Caco-2 (cell line): ENCODE results near the gene AKR1C8. TPM values are rescaled to one million over a fixed set of nuclear protein-coding genes. Genes with fewer than 3 reads are reported as not detected.
"Not testable (repeated sequence)": the region's sequence is repeated elsewhere in the genome, so short reads cannot be mapped to it uniquely, and the experiment has no call there.

Source experiments
- BruUV-seq: library from RNA; stranded (reverse); fragments of 400-500 nt; replicated peaks from 2 replicates; lab custom pipeline; 2021; lab: Mats Ljungman, UMichigan
- CTCF ChIA-PET: fragments of 300-600 bp; sonication (Branson Sonifier 250); formaldehyde crosslinking; loops from one replicate; lab custom pipeline; 2022; ENCODE audit warnings: antibody characterized with exemption; lab: Charles Lee
- POLR2A ChIA-PET: fragments of 300-600 bp; sonication (Branson Sonifier 250); formaldehyde crosslinking; loops from one replicate; lab custom pipeline; 2022; ENCODE audit warnings: antibody characterized with exemption; lab: Charles Lee
- DNase-seq, 2 experiments: peaks; one replicate each; pipeline versions ENCODE4 v3.0.0 to v3.0.0-alpha.2; 2020 to 2022
- H3K27me3 ChIP-seq: replicated peaks from 2 replicates; pipeline ENCODE4 v1.6.0; 2011; ENCODE audit warnings: low read length; ENCODE audit not compliant: control insufficient read depth, insufficient read depth
- H3K36me3 ChIP-seq: 2 replicates; pipeline ENCODE4 v1.5.1; 2011; ENCODE audit warnings: low read length; ENCODE audit not compliant: control insufficient read depth, insufficient read depth
- H3K4me1 ChIP-seq: fragments of 250-450 bp; sonication (Bioruptor Pico); 2 replicates; pipeline ENCODE4 v1.5.1; 2020; ENCODE audit warnings: mild to moderate bottlenecking
- H3K4me3 ChIP-seq: 2 replicates; pipeline ENCODE4 v1.5.1; 2011; ENCODE audit warnings: low read depth, mild to moderate bottlenecking, control low read depth, low read length
- H3K9me3 ChIP-seq: fragments of 250-450 bp; sonication (Bioruptor Pico); 2 replicates; pipeline ENCODE4 v1.5.1; 2020; ENCODE audit warnings: mild to moderate bottlenecking, moderate library complexity
- H3K27ac Mint-ChIP-seq: one replicate; pipeline ENCODE4 v1.8.0; 2022; ENCODE audit warnings: mixed read lengths; ENCODE audit not compliant: unreplicated experiment
- H3K27me3 Mint-ChIP-seq: one replicate; pipeline ENCODE4 v1.8.0; 2022; ENCODE audit warnings: mixed read lengths; ENCODE audit not compliant: insufficient read depth, unreplicated experiment
- H3K36me3 Mint-ChIP-seq: one replicate; pipeline ENCODE4 v1.8.0; 2022; ENCODE audit warnings: mild to moderate bottlenecking, mixed read lengths; ENCODE audit not compliant: insufficient read depth, unreplicated experiment
- H3K4me1 Mint-ChIP-seq: one replicate; pipeline ENCODE4 v1.8.0; 2022; ENCODE audit warnings: low read depth, mixed read lengths; ENCODE audit not compliant: unreplicated experiment
- H3K4me3 Mint-ChIP-seq: one replicate; pipeline ENCODE4 v1.8.0; 2022; ENCODE audit warnings: mild to moderate bottlenecking, moderate library complexity, mixed read lengths; ENCODE audit not compliant: unreplicated experiment
- H3K9me3 Mint-ChIP-seq: one replicate; pipeline ENCODE4 v1.8.0; 2022; ENCODE audit warnings: mixed read lengths; ENCODE audit not compliant: unreplicated experiment
- CTCF ChIP-seq, 2 experiments: fragments of 200-600 bp in 1 of 2; IDR thresholded peaks; 1 replicate in 1 of 2; 2 replicates in 1 of 2; pipeline versions ENCODE4 v1.5.1 to v1.8.0; 2011 to 2022; ENCODE audit warnings: antibody characterized with exemption in 1 of 2, control low read depth in 1 of 2, inconsistent platforms in 1 of 2, low read depth in 1 of 2, low read length in 1 of 2, mild to moderate bottlenecking in 1 of 2, moderate library complexity in 1 of 2; ENCODE audit not compliant: insufficient read depth in 1 of 2, severe bottlenecking in 1 of 2, unreplicated experiment in 1 of 2
- intact Hi-C: fragments of 100-400 bp; cut with micrococcal nuclease; formaldehyde crosslinking; loops from one replicate; pipeline ENCODE4 v1.10.0; 2022; ENCODE audit not compliant: unreplicated experiment
- total RNA-seq: library from RNA; stranded (reverse); gene quantifications from 2 replicates; pipeline ENCODE4 v1.2.3, GENCODE V29; 2022

Gene AKR1C8
- total RNA-seq, 1 experiment from 2014 or later = not detected

GRCh38 chr10:5188358-5188757 lies 3.4 kb upstream of the AKR1C8 start:
- Mint-ChIP-seq H3K27me3 (no peaks in the 10 kb centered on the region), H3K4me1 (peaks cover 12% of the 10 kb centered on the region), H3K9me3 (peaks cover 27% of the 10 kb centered on the region), H3K27ac (no peak overlapping the region), H3K4me3 (no peak overlapping the region), H3K36me3 (no peaks in the 10 kb centered on the region)
- Histone ChIP-seq H3K4me1 (no peaks in the 10 kb centered on the region), H3K4me3 (no peak overlapping the region), H3K27me3 (no peaks in the 10 kb centered on the region), H3K36me3 (no peaks in the 10 kb centered on the region), H3K9me3 (no peaks in the 10 kb centered on the region)
- BruUV-seq = no TSS peak
- ChIA-PET POLR2A (no interaction called here), CTCF (no interaction called here)
- DNase-seq = no peak
- no peak for TF ChIP-seq CTCF (IDR thresholded peaks at IDR 0.05; ENCODE audit: insufficient read depth in 1 of 2, low read depth in 1 of 2, low read length in 1 of 2, severe bottlenecking in 1 of 2, unreplicated experiment in 1 of 2)
- intact Hi-C loops = no loop called here

- H3K27me3 ChIP-seq = no peaks in the 10 kb centered on the region
- no peak for DNase-seq
- Mint-ChIP-seq H3K4me1 (peaks cover 12% of the 10 kb centered on the region), H3K9me3 (peaks cover 31% of the 10 kb centered on the region), H3K27ac (no peak overlapping the region), H3K36me3 (no peaks in the 10 kb centered on the region), H3K27me3 (no peaks in the 10 kb centered on the region), H3K4me3 (no peak overlapping the region)
- H3K4me1 ChIP-seq = no peaks in the 10 kb centered on the region
- POLR2A ChIA-PET = no interaction called here
- no TSS peak for BruUV-seq
- peaks cover 3% of the 10 kb centered on the region for H3K9me3 ChIP-seq
- no peak overlapping the region for H3K4me3 ChIP-seq
- intact Hi-C loops = no loop called here
- CTCF ChIA-PET = no interaction called here
- no peaks in the 10 kb centered on the region for H3K36me3 ChIP-seq
- TF ChIP-seq CTCF (IDR thresholded peaks at IDR 0.05; ENCODE audit: insufficient read depth in 1 of 2, low read depth in 1 of 2, low read length in 1 of 2, severe bottlenecking in 1 of 2, unreplicated experiment in 1 of 2) = no peak
Measured at GRCh38 chr10:5187867-5188266, 2.9 kb upstream of the AKR1C8 start.

- no peak overlapping the region for H3K4me3 ChIP-seq
- H3K27me3 ChIP-seq = no peaks in the 10 kb centered on the region
- POLR2A ChIA-PET = no interaction called here
- peaks cover 12% of the 10 kb centered on the region for H3K4me1 Mint-ChIP-seq
- H3K9me3 Mint-ChIP-seq = peaks cover 41% of the 10 kb centered on the region
- TF ChIP-seq CTCF (IDR thresholded peaks at IDR 0.05; ENCODE audit: insufficient read depth in 1 of 2, low read depth in 1 of 2, low read length in 1 of 2, severe bottlenecking in 1 of 2, unreplicated experiment in 1 of 2) = no peak
- no TSS peak for BruUV-seq
- H3K27me3 Mint-ChIP-seq = no peaks in the 10 kb centered on the region
- CTCF ChIA-PET = no interaction called here
- no peak overlapping the region for H3K4me3 Mint-ChIP-seq
- intact Hi-C loops = no loop called here
- H3K4me1 ChIP-seq = no peaks in the 10 kb centered on the region
- no peaks in the 10 kb centered on the region for H3K36me3 ChIP-seq
- H3K36me3 Mint-ChIP-seq = no peaks in the 10 kb centered on the region
- peaks cover 10% of the 10 kb centered on the region for H3K9me3 ChIP-seq
- no peak for DNase-seq
- H3K27ac Mint-ChIP-seq = no peak overlapping the region
Measured at GRCh38 chr10:5183923-5184322, 1.0 kb downstream of the AKR1C8 start.

GRCh38 chr10:5180503-5180902 lies 4.4 kb downstream of the AKR1C8 start:
- peaks cover 28% of the 10 kb centered on the region for H3K9me3 Mint-ChIP-seq
- BruUV-seq, CTCF ChIA-PET, DNase-seq, H3K27ac Mint-ChIP-seq, H3K27me3 ChIP-seq, H3K36me3 ChIP-seq, intact Hi-C loops, POLR2A ChIA-PET, H3K4me3 Mint-ChIP-seq, H3K36me3 Mint-ChIP-seq, H3K27me3 Mint-ChIP-seq, H3K4me1 Mint-ChIP-seq, H3K4me1 ChIP-seq, H3K4me3 ChIP-seq: not testable (repeated sequence)
- H3K9me3 ChIP-seq = peaks cover 13% of the 10 kb centered on the region

GRCh38 chr10:5175581-5175980 lies 9.4 kb downstream of the AKR1C8 start:
- DNase-seq, BruUV-seq, H3K4me1 ChIP-seq, H3K36me3 ChIP-seq, H3K4me3 ChIP-seq, H3K4me3 Mint-ChIP-seq, H3K27me3 Mint-ChIP-seq, H3K9me3 ChIP-seq, H3K27ac Mint-ChIP-seq, intact Hi-C loops, H3K4me1 Mint-ChIP-seq, POLR2A ChIA-PET, CTCF ChIA-PET, H3K36me3 Mint-ChIP-seq, H3K27me3 ChIP-seq: not testable (repeated sequence)
- peaks cover 29% of the 10 kb centered on the region for H3K9me3 Mint-ChIP-seq
